GM12878 (cell line): Measurements from ENCODE around the gene PCDH15. TPM values are rescaled to one million over a fixed set of nuclear protein-coding genes. Genes with fewer than 3 reads are reported as not detected.

Source experiments
- ATAC-seq: fragments of 200-7000 bp; cut with Tn5 transposase; 3 replicates; pipeline ENCODE4 v1.9.1; 2020; ENCODE audit warnings: mild to moderate bottlenecking, moderate library complexity
- BruUV-seq: library from RNA; stranded (reverse); fragments of 400-500 nt; replicated peaks from 2 replicates; lab custom pipeline; 2021; lab: Mats Ljungman, UMichigan
- CTCF ChIA-PET: fragments of 300-600 bp; sonication (Branson Sonifier 250); formaldehyde crosslinking; extraction: SDS; loops from one replicate; lab custom pipeline; 2021; ENCODE audit warnings: inconsistent platforms; lab: Yijun Ruan, JAX
- POLR2A ChIA-PET: fragments of 350-600 bp; formaldehyde crosslinking; extraction: SDS; loops from one replicate; lab custom pipeline; 2021; ENCODE audit warnings: inconsistent platforms; lab: Charles Lee
- RAD21 ChIA-PET: fragments of 300-600 bp; sonication (Branson Sonifier 250); formaldehyde crosslinking; loops from one replicate; lab custom pipeline; 2023; ENCODE audit warnings: antibody characterized with exemption; ENCODE audit not compliant: unreplicated experiment; lab: Charles Lee
- SMC1A ChIA-PET: fragments of 300-600 bp; sonication (Branson Sonifier 250); formaldehyde crosslinking; loops from one replicate; lab custom pipeline; 2023; ENCODE audit not compliant: unreplicated experiment, uncharacterized antibody; lab: Charles Lee
- DNase-seq: peaks from one replicate; pipeline ENCODE4 v3.0.0-alpha.2; 2011; ENCODE audit warnings: low read depth, low spot score
- FAIRE-seq: peaks from 3 replicates; lab custom pipeline; 2011; peaks lifted over from hg19 to GRCh38; lab: Jason Lieb, UNC
- H2AFZ ChIP-seq: 2 replicates; pipeline ENCODE4 v1.6.0; 2011; ENCODE audit warnings: low read depth, low read length, control low read depth; ENCODE audit not compliant: control insufficient read depth
- H3K27ac ChIP-seq: 2 replicates; pipeline ENCODE4 v1.5.1; 2011; ENCODE audit warnings: control low read depth; ENCODE audit not compliant: control insufficient read depth, insufficient read depth
- H3K27me3 ChIP-seq, 2 experiments: replicated peaks in 1 of 2; 2 replicates each; pipeline versions ENCODE4 v1.6.0 to v1.6.1; 2011; ENCODE audit warnings: low read length in 1 of 2; ENCODE audit not compliant: control insufficient read depth in 2 of 2, insufficient read depth in 2 of 2
- H3K36me3 ChIP-seq, 2 experiments: 2 replicates each; pipeline ENCODE4 v1.5.1; 2011; ENCODE audit warnings: low read length in 1 of 2; ENCODE audit not compliant: control insufficient read depth in 2 of 2, insufficient read depth in 2 of 2
- H3K4me1 ChIP-seq: 2 replicates; pipeline ENCODE4 v1.6.1; 2011; ENCODE audit warnings: mild to moderate bottlenecking, low read length, moderate library complexity, mixed read lengths; ENCODE audit not compliant: control insufficient read depth, insufficient read depth
- H3K4me2 ChIP-seq: 2 replicates; pipeline ENCODE4 v1.6.0; 2011; ENCODE audit warnings: control low read depth; ENCODE audit not compliant: control insufficient read depth, insufficient read depth
- H3K4me3 ChIP-seq: fragments of 200-600 bp; sonication (generic); 2 replicates; pipeline ENCODE4 v1.5.1; 2016
- H3K79me2 ChIP-seq: 2 replicates; pipeline ENCODE4 v1.6.0; 2011; ENCODE audit warnings: low read length; ENCODE audit not compliant: control insufficient read depth, insufficient read depth
- H3K9ac ChIP-seq: 2 replicates; pipeline ENCODE4 v1.8.0; 2011; ENCODE audit warnings: low read length, control low read depth, mixed read lengths; ENCODE audit not compliant: control insufficient read depth, insufficient read depth
- H3K9me3 ChIP-seq: replicated peaks from 3 replicates; pipeline ENCODE4 v1.5.1; 2011; ENCODE audit warnings: mild to moderate bottlenecking, low read length; ENCODE audit not compliant: control insufficient read depth, insufficient read depth
- H4K20me1 ChIP-seq: 2 replicates; pipeline ENCODE4 v1.6.0; 2011; ENCODE audit not compliant: control insufficient read depth, insufficient read depth
- FOS ChIP-seq: IDR thresholded peaks from 3 replicates; pipeline ENCODE4 v1.6.1; 2011; ENCODE audit warnings: borderline replicate concordance; ENCODE audit not compliant: insufficient read length; ENCODE audit errors: extremely low read depth
- IKZF1 ChIP-seq: fragments of 450-650 bp; conservative IDR thresholded peaks from 2 replicates; pipeline ENCODE4 v1.6.1; 2017; ENCODE audit warnings: antibody characterized with exemption, mild to moderate bottlenecking
- SMC3 ChIP-seq: IDR thresholded peaks from 2 replicates; pipeline ENCODE4 v1.6.1; 2011; ENCODE audit warnings: low read length, improper control_type of control experiment, borderline replicate concordance
- TAF1 ChIP-seq: IDR thresholded peaks from 2 replicates; pipeline ENCODE4 v1.6.1; 2011; ENCODE audit warnings: mild to moderate bottlenecking, low read depth, low read length, borderline replicate concordance
- TBL1XR1 ChIP-seq: IDR thresholded peaks from 2 replicates; pipeline ENCODE4 v1.6.1; 2012; ENCODE audit warnings: low read depth, low read length, improper control_type of control experiment
- WGBS: methylation state at CpG from one replicate; pipeline ENCODE4 v1.1.6; 2016; ENCODE audit warnings: low lambda C conversion rate; ENCODE audit not compliant: insufficient replicate concordance, insufficient coverage; ENCODE audit errors: missing lambda C conversion rate; 5-methylcytosine and 5-hydroxymethylcytosine counted together
- in situ Hi-C: fragments of 300-500 bp; cut with MboI; formaldehyde crosslinking; loops from 9 replicates; pipeline ENCODE4 v1.14.3; 2018; ENCODE audit warnings: mixed read lengths
- intact Hi-C: fragments of 100-400 bp; cut with micrococcal nuclease; formaldehyde crosslinking; loops from one replicate; pipeline ENCODE4 v1.14.2; 2022; ENCODE audit not compliant: unreplicated experiment
- polyA plus RNA-seq, 11 experiments: library from polyadenylated mRNA; depleted of rRNA in 4 of 11; unstranded in 6 of 11; stranded (reverse) in 5 of 11; fragments of >200 nt; fragmentation: Nextera tagmentation in 4 of 11; fragmentation: Illumina TruSeq in 1 of 11; extraction: Ambion mirVana in 4 of 11; extraction: Trizol in 1 of 11; gene quantifications; 1 replicate in 1 of 11; 2 replicates in 10 of 11; pipeline versions ENCODE4 v1.2.1 to v1.2.3, GENCODE V29; 2011 to 2016; ENCODE audit warnings: inconsistent platforms in 2 of 11, missing spikeins in 2 of 11, low read depth in 1 of 11
- total RNA-seq, 4 experiments: library from RNA; depleted of rRNA in 3 of 4; stranded (reverse); fragments of >200 nt in 3 of 4; fragmentation: Illumina TruSeq in 1 of 4; extraction: Trizol in 1 of 4; gene quantifications; 2 replicates each; pipeline versions ENCODE4 v1.2.1 to v1.2.3, GENCODE V29; 2013 to 2021
- TF ChIP-seq, protein P1 (sequence below): fragments of 450-650 bp; IDR thresholded peaks from 2 replicates; pipeline ENCODE4 v1.6.1; 2018; ENCODE audit warnings: mild to moderate bottlenecking, low read depth, moderate library complexity; ENCODE audit not compliant: partially characterized antibody

The PCDH15 gene
- total and polyA plus RNA-seq, 10 of the 15 experiments (the other 5 are each of a cell fraction or from before 2014, with no cell fraction given) = 0.03 to 0.52 (median 0.07) TPM; not detected in 6

DNA sequence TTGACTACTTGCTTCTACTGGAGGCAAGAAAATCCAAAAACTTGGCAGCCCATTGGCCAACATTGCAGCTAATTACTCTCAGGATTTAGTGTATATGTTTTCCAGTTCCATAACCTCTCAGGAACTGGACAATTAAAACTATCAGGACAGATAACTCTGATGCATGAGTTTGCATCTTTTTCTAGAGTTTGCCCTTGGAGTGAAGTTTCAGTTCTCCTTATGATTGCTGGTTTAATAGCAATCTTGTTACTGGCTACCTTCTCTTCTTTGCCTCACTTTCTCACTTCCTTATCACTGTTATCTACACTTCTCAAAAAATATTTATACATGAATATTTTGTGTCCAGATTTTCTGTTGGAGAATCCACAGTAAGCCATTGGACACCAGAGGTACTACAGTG lies 735.9 kb downstream of the PCDH15 start (continued):
- TF ChIP-seq, protein P1, sequence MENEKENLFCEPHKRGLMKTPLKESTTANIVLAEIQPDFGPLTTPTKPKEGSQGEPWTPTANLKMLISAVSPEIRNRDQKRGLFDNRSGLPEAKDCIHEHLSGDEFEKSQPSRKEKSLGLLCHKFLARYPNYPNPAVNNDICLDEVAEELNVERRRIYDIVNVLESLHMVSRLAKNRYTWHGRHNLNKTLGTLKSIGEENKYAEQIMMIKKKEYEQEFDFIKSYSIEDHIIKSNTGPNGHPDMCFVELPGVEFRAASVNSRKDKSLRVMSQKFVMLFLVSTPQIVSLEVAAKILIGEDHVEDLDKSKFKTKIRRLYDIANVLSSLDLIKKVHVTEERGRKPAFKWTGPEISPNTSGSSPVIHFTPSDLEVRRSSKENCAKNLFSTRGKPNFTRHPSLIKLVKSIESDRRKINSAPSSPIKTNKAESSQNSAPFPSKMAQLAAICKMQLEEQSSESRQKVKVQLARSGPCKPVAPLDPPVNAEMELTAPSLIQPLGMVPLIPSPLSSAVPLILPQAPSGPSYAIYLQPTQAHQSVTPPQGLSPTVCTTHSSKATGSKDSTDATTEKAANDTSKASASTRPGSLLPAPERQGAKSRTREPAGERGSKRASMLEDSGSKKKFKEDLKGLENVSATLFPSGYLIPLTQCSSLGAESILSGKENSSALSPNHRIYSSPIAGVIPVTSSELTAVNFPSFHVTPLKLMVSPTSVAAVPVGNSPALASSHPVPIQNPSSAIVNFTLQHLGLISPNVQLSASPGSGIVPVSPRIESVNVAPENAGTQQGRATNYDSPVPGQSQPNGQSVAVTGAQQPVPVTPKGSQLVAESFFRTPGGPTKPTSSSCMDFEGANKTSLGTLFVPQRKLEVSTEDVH = no peak
- TF ChIP-seq, all 136 proteins: peak for 6

DNA sequence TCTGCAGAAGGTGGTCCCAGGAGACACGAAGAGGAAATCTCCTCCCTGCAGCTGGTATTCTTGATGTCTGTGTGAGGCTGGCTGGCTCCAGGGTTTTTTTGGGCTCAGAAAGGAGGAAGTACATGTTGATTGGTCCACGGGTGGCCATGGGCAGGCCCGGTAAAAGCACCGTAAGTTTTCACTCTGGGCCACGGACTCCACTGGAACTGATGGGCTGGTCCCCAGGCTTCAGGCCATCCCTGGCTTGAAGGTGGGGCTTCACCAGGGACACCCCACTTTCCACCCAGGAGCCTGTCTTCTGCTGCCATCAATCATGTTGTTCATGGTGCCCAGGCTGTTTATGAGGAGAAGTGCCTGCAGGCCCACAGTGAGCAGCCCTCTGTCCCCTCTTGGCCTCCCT lies 736.8 kb downstream of the PCDH15 start:
- no peak overlapping the region for H3K9ac ChIP-seq
- no peak for ATAC-seq
- H3K4me1 ChIP-seq = no peaks in the 10 kb centered on the region
- BruUV-seq = no TSS peak
- RAD21 ChIA-PET = interaction anchor here (0.7 kb wide), 1 partner anchor 25 kb away, joined by 3 read pairs; no protein-coding TSS in a partner anchor
- POLR2A ChIA-PET = no interaction called here
- TF ChIP-seq TAF1 = no peak
- no peak for TF ChIP-seq FOS
- TF ChIP-seq SMC3 = no peak
- TF ChIP-seq IKZF1 = no peak
- no peak for TF ChIP-seq TBL1XR1
- no peak overlapping the region for H3K27ac ChIP-seq
- no peak overlapping the region for H2AFZ ChIP-seq
- H3K79me2 ChIP-seq = no peaks in the 10 kb centered on the region
- WGBS = 33% methylated on average over 5 of the region's 5 CpGs
- SMC1A ChIA-PET = interaction anchor here (1.0 to 2.9 kb wide), 2 partner anchors 61 to 68 kb away, joined by 4 to 11 read pairs; no protein-coding TSS in a partner anchor
- CTCF ChIA-PET = interaction anchor here (0.7 kb wide), 1 partner anchor 96 kb away, joined by 3 read pairs; no protein-coding TSS in a partner anchor
- DNase-seq = no peak
- H4K20me1 ChIP-seq = no peaks in the 10 kb centered on the region
- no peak overlapping the region for H3K4me3 ChIP-seq
- H3K36me3 ChIP-seq = no peaks in the 10 kb centered on the region
- H3K27me3 ChIP-seq = no peaks in the 10 kb centered on the region
- no peak for FAIRE-seq
- H3K9me3 ChIP-seq = no peaks in the 10 kb centered on the region
- in situ Hi-C loops = no loop called here
- no peak overlapping the region for H3K4me2 ChIP-seq
- intact Hi-C loops = no loop called here
